IMR-90 (cell line): ENCODE data around the gene PTK6.

Experiments used
- BHLHE40 ChIP-seq: fragments of 150-350 bp; IDR thresholded peaks from 2 replicates; pipeline ENCODE4 v1.6.1; 2016; ENCODE audit warnings: mild to moderate bottlenecking, low read depth, low read length
- CTCF ChIP-seq: conservative IDR thresholded peaks from 2 replicates; pipeline ENCODE4 v1.5.1; 2012; ENCODE audit warnings: mild to moderate bottlenecking, low read depth, low read length, improper control_type of control experiment
- POLR2A ChIP-seq: IDR thresholded peaks from 2 replicates; pipeline ENCODE4 v1.6.1; 2012; ENCODE audit warnings: mild to moderate bottlenecking, low read depth, low read length
- RAD21 ChIP-seq: IDR thresholded peaks from 2 replicates; pipeline ENCODE4 v1.6.1; 2012; ENCODE audit warnings: low read length, improper control_type of control experiment
- TF ChIP-seq, protein P1 (sequence below): fragments of 150-350 bp; IDR thresholded peaks from 2 replicates; pipeline ENCODE4 v1.6.1; 2017; ENCODE audit warnings: mild to moderate bottlenecking, antibody characterized with exemption, low read length, low read depth

- TF ChIP-seq CTCF (no peak), POLR2A (no peak), BHLHE40 (no peak), RAD21 (no peak)
- TF ChIP-seq, protein P1, sequence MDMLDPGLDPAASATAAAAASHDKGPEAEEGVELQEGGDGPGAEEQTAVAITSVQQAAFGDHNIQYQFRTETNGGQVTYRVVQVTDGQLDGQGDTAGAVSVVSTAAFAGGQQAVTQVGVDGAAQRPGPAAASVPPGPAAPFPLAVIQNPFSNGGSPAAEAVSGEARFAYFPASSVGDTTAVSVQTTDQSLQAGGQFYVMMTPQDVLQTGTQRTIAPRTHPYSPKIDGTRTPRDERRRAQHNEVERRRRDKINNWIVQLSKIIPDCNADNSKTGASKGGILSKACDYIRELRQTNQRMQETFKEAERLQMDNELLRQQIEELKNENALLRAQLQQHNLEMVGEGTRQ = no peak
Observed at GRCh38 chr20:63539092-63539430, 1.9 kb upstream of the PTK6 start.
